Central memory CD4-positive, alpha-beta T cell (primary cell): ENCODE results near the gene PTPRD.

Experiments used
- DNase-seq: peaks from one replicate; pipeline ENCODE4 v3.0.0; 2022

Gene PTPRD

GRCh38 chr9:10146517-10147331, 466.1 kb downstream of the PTPRD start:
- no peak for DNase-seq

GRCh38 chr9:10144355-10144754, 468.4 kb downstream of the PTPRD start:
- no peak for DNase-seq

- no peak for DNase-seq
These were observed 477.2 kb downstream of the PTPRD start for GRCh38 chr9:10135553-10135952.

- no peak for DNase-seq
These were observed 478.5 kb downstream of the PTPRD start for GRCh38 chr9:10134266-10134665.

- DNase-seq, result no peak
These were observed 482.6 kb downstream of the PTPRD start for GRCh38 chr9:10130061-10130675.

- no peak for DNase-seq
These were observed 484.9 kb downstream of the PTPRD start for GRCh38 chr9:10127867-10128266.

GRCh38 chr9:10112798-10113197, 500.0 kb downstream of the PTPRD start:
- no peak for DNase-seq

GRCh38 chr9:10112070-10112469, 500.7 kb downstream of the PTPRD start:
- DNase-seq, result no peak

- no peak for DNase-seq
These were observed 504.0 kb downstream of the PTPRD start for GRCh38 chr9:10108815-10109214.

- DNase-seq, result no peak
These were observed 508.0 kb downstream of the PTPRD start for GRCh38 chr9:10104774-10105173.

- no peak for DNase-seq
These were observed 517.6 kb downstream of the PTPRD start for GRCh38 chr9:10095208-10095607.

GRCh38 chr9:10094563-10094962, 518.2 kb downstream of the PTPRD start:
- DNase-seq, result no peak

GRCh38 chr9:10080012-10080411, 532.8 kb downstream of the PTPRD start:
- no peak for DNase-seq

- no peak for DNase-seq
These were observed 533.4 kb downstream of the PTPRD start for GRCh38 chr9:10079284-10079964.

GRCh38 chr9:10071579-10071978, 541.2 kb downstream of the PTPRD start:
- DNase-seq, result no peak

- DNase-seq, result no peak
These were observed 550.0 kb downstream of the PTPRD start for GRCh38 chr9:10062629-10063395.

- no peak for DNase-seq
These were observed 553.8 kb downstream of the PTPRD start for GRCh38 chr9:10059044-10059443.

- DNase-seq, result no peak
These were observed 556.9 kb downstream of the PTPRD start for GRCh38 chr9:10055886-10056395.

GRCh38 chr9:10054456-10054855, 558.3 kb downstream of the PTPRD start:
- no peak for DNase-seq

- no peak for DNase-seq
These were observed 559.9 kb downstream of the PTPRD start for GRCh38 chr9:10052916-10053315.

- DNase-seq, result no peak
These were observed 560.6 kb downstream of the PTPRD start for GRCh38 chr9:10052181-10052580.

GRCh38 chr9:10050016-10050415, 562.8 kb downstream of the PTPRD start:
- DNase-seq, result no peak

- DNase-seq, result no peak
These were observed 563.8 kb downstream of the PTPRD start for GRCh38 chr9:10048994-10049393.
